HG03378 (cell line): ENCODE data around the gene NSMCE1.
"Not testable (repeated sequence)": the region's sequence is repeated elsewhere in the genome, so short reads cannot be mapped to it uniquely, and the experiment has no call there.

Source experiments
- ATAC-seq: cut with Tn5 transposase; IDR thresholded peaks from one replicate; pipeline ENCODE4 v1.9.1; 2021; ENCODE audit warnings: mild to moderate bottlenecking, moderate library complexity; ENCODE audit not compliant: unreplicated experiment

Gene NSMCE1

DNA sequence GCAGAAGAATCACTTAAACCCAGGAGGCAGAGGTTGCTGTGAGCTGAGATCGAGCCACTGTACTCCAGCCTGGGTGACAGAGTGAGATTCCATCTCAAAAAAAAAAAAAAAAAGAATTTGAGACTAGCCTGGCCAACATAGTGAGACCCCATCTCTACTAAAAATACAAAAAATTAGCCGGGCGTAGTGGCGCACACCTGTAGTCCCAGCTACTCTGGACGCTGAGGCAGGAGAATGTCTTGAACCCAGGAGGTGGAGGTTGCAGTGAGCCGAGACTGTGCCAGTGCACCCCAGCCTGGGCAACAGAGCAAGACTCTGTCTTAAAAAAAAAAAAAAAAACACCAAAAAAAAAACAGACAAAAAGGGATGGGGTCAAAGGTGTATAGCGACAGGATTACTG is 4.1 kb upstream of the NSMCE1 start:
- not testable (repeated sequence) for ATAC-seq

DNA sequence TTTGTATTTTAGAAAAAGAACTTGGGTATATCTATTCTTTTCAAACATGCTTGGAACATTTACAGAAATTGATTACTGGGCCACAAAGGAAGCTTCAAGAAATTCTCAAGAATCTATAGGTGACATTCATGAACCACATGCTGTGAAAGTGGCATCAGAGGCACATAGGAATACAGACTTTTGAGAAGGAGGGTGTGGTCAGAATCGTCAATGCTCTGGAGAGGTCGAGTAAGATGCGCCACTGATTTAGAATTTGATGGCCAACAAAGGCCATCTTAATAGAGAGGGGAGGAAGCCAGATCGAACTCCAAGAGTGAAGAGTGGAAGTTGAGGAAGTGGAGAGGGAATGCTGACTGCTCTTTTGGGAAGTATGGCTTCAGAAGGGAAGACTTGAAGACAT is 3.5 kb upstream of the NSMCE1 start:
- ATAC-seq = no peak

- no peak for ATAC-seq
Observed at GRCh38 chr16:27270349-27270748, 1.8 kb upstream of the NSMCE1 start.

DNA sequence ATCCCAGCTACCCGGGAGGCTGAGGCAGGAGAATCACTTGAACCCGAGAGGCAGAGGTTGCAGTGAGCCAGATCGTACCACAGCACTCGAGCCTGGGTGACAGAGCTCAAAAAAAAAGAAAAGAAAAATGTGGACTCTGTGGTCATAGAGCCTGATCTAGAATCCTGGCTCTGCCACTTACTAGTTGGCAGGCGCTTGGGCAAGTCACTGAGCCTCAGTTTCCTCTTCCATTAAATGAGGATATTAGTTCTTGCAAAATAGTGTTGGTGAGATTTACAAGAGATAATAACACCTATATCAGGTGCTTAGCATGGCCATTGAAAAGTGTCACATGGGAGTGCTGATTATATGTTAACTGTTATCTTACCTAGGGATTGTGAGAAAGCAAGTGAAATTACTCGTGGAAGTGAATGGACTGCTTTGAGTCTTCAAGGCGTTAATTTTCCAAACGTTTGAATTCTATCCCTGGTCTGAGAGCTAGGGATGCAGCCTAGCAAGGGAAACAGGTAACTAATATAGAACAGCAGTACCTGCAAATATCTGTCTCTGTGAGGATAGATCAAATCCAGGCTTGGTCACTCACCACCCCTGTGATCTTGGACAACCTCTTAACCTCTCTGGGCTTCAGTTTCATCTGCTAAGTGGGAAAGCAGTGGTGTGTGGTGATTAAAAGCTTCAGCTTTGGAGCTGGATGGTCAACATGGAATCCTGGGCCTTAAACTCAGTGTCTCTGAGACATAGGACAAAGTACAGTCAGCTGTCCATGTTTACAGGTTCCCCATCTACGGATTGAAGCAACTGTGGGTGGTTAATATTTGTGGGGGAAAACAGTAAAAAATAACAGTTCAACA is 953 bp upstream of the NSMCE1 start:
- ATAC-seq = no peak

GRCh38 chr16:27267037-27267677 is 1.4 kb downstream of the NSMCE1 start:
- no peak for ATAC-seq

DNA sequence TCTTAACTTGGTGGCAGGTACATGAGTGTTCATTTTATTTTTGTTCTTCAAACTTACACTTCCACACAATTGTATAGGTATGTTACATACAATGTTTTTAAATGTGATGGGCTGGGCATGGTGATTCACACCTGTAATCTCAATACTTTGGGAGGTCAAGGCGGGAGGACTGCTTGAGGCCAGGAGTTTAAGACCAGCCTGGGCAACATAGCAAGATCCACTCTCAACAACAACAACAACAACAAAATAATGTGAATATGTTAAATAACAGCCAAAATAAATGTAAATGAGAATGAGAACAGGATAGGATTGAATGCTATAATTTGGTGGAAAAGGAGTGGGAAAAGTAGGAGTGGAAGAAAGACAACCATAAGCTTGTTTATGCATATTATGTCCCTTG is 2.6 kb downstream of the NSMCE1 start:
- no peak for ATAC-seq

GRCh38 chr16:27264151-27264550 is 4.4 kb downstream of the NSMCE1 start:
- ATAC-seq = no peak

GRCh38 chr16:27262904-27263423 is 5.6 kb downstream of the NSMCE1 start:
- not testable (repeated sequence) for ATAC-seq

DNA sequence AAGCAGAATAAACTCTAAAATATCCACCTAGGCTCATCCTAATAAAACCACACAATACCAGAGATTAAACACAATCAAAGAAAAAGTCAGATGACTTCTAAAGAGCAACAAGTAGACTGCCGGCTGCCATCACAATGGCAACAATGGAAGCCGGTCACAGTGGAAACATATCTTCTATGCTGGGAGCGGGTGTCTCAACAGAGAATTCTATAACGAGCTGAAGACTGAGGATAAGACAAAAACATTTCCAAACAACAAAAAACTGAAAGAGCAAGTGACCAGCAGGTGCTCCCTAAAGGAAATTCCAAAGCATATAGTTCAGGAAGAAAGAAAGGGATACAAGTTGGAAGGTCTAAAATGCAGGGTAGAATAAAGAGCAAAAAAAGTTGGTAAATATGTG is 8.9 kb downstream of the NSMCE1 start:
- no peak for ATAC-seq

GRCh38 chr16:27258241-27258734 is 10.3 kb downstream of the NSMCE1 start:
- no peak for ATAC-seq

DNA sequence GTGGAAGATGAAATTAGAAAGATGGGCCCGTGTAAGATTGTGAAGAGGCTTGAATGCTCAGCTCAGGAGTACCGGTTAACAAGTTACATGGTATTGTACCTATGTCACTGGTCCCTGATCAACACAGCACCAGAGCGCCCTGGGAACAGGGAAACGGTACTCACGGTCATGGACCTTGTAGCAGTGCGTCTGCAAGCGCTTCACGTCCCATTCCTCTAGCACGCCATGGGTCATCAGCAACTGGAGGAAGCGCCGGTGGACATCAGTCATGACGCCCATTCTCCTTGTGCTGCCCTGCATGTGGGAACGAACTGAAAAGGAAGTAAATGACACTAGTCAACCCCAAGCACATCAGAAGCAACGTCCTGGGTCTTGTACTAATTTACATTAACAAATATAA is 11.3 kb downstream of the NSMCE1 start:
- ATAC-seq = no peak

DNA sequence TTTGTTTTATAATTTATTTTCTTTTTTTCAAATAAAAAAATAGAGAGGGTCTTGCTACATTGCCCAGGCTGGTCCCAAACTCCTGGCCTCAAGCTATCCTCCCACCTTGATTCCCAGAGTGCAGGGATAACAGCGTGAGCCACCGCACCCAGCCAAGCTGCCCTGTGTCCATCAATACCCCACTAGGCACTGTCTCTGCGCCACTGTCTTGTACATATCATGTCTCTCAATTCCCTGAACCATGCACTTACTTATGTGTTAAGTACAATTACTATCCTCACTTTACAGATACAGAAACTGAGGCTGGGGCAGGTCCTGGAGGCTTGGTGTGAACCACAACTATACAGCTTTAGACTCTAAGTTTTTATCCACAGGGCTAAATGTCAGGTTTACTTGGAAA is 11.7 kb downstream of the NSMCE1 start:
- ATAC-seq = no peak

DNA sequence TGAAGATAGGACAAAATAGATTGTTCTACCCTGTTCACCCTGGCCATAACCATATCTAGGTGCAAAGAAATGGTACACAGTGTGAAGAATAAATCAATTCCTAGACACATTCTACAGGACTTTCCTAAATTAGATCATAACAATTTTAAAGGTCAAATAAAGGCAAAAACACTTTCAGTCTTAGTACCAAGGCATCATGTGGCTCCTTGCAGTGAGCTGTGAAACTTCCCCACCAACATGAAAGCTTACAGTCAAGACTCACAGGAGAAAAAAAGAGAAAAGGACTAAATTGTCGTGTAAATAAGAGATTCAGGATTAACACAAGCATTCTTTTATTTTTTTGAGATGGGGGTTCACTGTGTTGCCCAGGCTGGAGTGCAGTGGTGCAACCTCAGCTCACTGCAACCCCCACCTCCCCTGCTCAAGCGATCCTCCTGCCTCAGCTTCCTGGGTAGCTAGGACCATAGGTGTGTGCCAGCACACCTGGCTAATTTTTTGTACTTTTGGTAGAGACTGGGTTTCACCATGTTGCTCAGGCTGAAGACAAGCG is 14.2 kb downstream of the NSMCE1 start:
- ATAC-seq = peak; percentile 79

DNA sequence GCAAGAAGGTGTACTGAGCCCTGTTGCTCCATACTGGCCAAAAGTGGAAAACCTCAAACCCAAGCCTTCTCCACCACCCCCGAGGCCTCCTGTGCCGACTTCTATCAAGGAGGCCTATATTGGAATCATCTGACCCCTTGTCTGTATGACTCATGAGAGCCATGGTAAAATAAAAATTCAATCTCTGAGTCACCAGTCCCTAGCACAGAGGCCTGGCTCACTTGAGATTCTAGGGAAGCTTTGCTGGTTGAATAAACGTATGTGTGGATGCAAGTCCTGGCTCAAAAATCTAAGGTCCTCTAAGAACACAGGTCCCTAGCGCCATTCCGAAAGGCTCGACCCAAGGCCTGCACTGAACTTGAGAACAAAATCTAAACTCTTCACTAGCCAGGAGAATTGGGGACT is 15.0 kb downstream of the NSMCE1 start:
- no peak for ATAC-seq

DNA sequence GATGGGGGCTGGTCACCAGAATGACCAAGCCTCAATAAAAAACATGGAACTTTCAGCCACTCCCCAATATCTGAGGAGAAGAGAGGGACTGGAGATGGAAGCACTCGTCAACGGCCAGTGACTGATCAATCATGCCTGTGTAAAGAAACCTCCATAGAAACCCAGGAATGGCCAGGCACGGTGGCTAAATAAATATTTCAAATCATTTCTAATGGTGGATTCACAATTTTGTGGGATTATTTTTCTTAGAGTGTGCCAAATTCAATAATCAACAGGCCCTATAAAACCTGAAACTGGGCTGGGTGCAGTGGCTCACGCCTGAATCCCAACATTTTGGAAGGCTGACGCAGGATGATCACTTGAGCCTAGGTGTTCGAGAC is 16.4 kb downstream of the NSMCE1 start:
- no peak for ATAC-seq

GRCh38 chr16:27251541-27252205 is 16.9 kb downstream of the NSMCE1 start:
- no peak for ATAC-seq

DNA sequence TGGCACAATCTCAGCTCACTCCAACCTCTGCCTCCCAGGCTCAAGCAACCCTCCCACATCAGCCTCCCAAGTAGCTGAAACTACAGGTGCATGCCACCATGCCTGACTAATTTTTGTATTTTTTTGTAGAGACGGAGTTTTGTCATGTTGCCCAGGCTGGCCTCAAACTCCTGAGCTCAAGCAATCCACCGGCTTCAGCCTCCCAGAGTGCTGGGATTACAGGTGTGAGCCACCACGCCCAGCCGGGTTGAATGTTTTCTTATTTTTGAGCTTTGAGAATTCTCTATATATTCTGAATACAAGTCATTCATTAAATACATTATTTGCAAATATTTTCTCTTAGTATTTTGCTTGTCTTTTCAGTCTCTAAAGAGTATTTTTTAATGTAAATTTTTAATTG is 19.7 kb downstream of the NSMCE1 start:
- not testable (repeated sequence) for ATAC-seq

DNA sequence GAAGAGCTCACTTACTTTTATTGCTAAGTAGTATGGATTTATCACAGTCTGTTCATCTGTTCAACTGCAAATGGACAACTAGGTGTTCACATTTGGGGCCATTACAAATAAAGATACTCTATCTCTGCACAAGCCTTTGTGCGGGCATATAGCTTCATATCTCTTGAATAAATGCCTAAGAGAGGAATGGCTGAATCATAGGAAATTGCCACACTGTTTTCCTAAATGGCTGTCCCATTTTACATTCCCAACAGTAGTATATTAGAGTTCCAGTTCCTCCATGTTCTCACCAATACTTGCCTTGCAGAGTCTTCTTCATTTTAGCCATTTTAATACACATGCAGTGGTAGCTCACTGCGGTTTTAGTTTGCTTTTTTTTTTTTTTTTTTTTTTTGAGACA is 20.5 kb downstream of the NSMCE1 start:
- ATAC-seq = no peak

DNA sequence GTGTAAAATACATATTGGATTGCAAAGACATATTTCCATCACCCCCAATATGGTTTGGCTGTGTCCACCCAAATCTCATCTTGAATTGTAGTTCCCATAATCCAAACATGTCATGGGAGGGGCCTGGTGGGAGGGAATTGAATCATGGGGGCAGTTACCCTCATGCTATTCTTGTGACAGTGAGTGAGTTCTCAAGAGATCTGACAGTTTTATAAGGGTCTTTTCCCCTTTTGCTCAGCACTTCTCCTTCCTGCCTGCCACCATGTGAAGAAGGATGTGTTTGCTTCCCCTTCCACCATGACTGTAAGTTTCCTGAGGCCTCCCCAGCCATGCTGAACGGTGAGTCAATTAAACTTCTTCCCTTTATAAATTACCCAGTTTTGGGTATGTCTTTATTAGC is 21.5 kb downstream of the NSMCE1 start:
- not testable (repeated sequence) for ATAC-seq

- no peak for ATAC-seq
Observed at GRCh38 chr16:27246439-27246838, 22.1 kb downstream of the NSMCE1 start.
